HFF-Myc (cell line): ENCODE data around the gene SREBF2.

Experiments used
- DNase-seq: peaks from one replicate; pipeline ENCODE4 v3.0.0-alpha.2; 2011; ENCODE audit warnings: low read depth; ENCODE audit errors: extremely low read depth
- H3K4me3 ChIP-seq: replicated peaks from 2 replicates; pipeline ENCODE4 v1.5.1; 2011; ENCODE audit warnings: low read depth, mild to moderate bottlenecking, control low read depth, low read length
- CTCF ChIP-seq: IDR thresholded peaks from 2 replicates; pipeline ENCODE4 v1.5.1; 2012; ENCODE audit warnings: mild to moderate bottlenecking, low read depth, low read length, control low read depth; ENCODE audit errors: missing control alignments

Gene SREBF2

DNA sequence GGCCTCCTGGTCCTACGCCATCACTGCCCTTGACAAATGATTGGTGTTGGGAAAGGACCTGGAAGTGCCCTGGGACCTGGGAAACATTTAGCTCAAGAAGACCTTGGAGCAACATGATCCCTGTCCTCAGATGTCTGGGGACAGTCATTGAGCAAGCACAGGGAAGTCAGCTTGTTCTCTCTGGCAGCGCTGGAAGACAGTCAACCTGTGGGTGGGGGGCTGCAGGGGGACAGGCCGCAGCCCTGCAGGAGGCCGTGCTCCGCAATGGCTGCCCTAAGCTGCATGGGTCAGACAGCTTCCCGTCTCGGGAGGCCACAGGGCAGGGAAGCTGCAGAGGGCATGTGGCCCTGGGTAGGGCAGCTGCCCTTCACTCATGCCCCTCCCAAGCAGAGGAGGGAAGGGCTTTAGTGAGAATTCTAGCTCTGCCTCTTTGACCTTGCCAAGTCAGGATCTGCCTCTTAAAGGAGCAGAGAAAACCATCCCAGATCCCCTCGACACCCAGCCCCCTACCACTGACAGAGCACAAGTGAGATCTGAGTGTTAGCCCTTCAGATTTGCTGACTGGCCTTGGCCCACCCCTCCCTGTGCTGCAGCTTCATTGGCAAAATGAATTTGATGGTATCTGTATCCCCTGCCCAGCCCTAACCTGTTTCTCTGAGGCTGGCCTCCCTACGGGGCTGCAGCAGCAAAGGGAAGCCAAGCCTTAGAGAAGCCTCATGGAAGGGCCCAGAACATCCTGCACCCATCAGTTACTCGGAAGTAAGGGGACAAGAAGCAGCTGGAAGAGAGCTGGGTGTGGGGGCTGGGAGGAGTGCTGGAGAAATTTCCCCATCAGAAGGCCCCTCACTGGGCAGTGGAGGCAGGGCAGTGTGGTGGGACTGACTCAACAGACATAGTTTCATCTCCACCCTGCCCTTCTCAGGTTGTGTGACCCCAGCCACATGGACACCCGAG lies 6.2 kb upstream of the SREBF2 start:
- DNase-seq = no peak
- no peak overlapping the region for H3K4me3 ChIP-seq
- TF ChIP-seq CTCF = no peak

DNA sequence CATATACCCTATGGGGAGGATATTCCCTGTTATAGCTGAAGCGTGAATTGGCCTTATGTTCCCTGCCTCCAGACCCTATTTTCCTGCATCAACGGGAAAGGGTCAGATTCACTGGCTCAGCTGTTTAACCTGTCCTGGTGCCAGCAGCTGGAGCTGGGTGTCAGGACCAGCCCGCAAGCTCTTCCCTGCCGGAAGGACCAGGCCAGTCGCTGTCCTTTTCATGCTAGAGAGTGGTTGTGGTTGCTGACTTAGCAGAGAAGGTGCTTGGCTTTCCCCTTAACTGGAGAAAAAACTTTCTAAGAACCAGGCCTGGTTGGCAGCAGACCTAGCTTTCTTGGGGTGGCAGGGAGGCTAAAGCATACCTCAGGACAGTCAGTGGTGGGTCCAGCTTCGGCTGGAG lies 5.2 kb upstream of the SREBF2 start:
- no peak for DNase-seq
- no peak for TF ChIP-seq CTCF
- no peak overlapping the region for H3K4me3 ChIP-seq

DNA sequence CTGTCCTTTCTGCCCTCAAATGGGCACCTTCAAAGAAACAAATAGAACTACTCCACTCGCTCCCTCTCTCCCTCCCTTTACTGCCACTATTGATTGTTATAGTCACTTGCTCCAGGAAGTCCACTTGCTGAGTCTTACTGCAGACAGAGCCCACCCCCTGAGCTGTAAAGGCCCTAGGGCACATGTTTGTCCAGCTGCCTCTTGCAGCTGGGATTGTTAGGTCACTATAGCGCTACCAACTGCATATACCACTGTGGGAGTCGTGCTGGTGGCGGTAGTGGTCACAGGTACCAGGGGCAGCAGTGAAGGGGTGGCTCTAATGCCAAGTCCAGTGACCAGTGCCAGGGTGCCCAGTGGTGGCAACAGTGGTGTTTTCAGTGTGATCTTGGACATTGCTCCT lies 4.4 kb upstream of the SREBF2 start:
- no peak for DNase-seq
- no peak for TF ChIP-seq CTCF
- H3K4me3 ChIP-seq = no peak overlapping the region

- DNase-seq = no peak
- TF ChIP-seq CTCF = peak; percentile 12
- no peak overlapping the region for H3K4me3 ChIP-seq
Measured at GRCh38 chr22:41830174-41830573, 2.7 kb upstream of the SREBF2 start.

DNA sequence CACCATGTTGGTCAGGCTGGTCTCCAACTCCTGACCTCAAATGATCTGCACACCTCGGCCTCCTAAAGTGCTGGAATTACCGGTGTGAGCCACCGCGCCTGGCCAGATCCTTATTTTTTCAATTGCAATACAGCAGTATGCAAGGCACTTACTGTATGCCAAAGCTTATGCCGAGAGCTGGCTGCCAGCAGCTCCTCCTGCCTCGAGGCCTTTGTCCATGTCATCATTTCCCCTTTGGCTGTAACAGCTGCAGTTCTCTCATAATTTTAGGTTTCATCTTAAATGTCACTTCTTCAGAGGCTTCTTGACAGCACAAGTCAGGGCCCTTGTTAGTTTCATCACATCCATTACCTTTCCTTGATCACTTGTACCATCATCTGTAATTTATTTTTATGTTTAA lies 1.5 kb upstream of the SREBF2 start:
- TF ChIP-seq CTCF = no peak
- DNase-seq = no peak
- no peak overlapping the region for H3K4me3 ChIP-seq

- no peak for TF ChIP-seq CTCF
- no peak for DNase-seq
- peak overlapping the region; percentile 81 for H3K4me3 ChIP-seq
Measured at GRCh38 chr22:41831828-41832552, 915 bp upstream of the SREBF2 start.
